Rectal smooth muscle tissue (tissue), 1 donor: Measurements from ENCODE around the gene ZSWIM2.

Experiments used
- H3K27ac ChIP-seq: one replicate; pipeline ENCODE4 v1.7.0; 2013; ENCODE audit warnings: low read depth, low read length, inconsistent platforms
- H3K27me3 ChIP-seq: one replicate; pipeline ENCODE4 v1.7.0; 2013; ENCODE audit warnings: low read length; ENCODE audit not compliant: control insufficient read depth, insufficient read depth
- H3K36me3 ChIP-seq: one replicate; pipeline ENCODE4 v1.7.0; 2013; ENCODE audit warnings: low read length; ENCODE audit not compliant: control insufficient read depth, insufficient read depth
- H3K4me1 ChIP-seq: one replicate; pipeline ENCODE4 v1.7.0; 2013; ENCODE audit warnings: low read length; ENCODE audit not compliant: control insufficient read depth, insufficient read depth
- H3K4me3 ChIP-seq: one replicate; pipeline ENCODE4 v1.7.0; 2013; ENCODE audit warnings: low read length
- H3K9ac ChIP-seq: one replicate; pipeline ENCODE4 v1.7.0; 2013; ENCODE audit warnings: low read length

Gene ZSWIM2

GRCh38 chr2:186881660-186882059, 32.7 kb upstream of the ZSWIM2 start:
- no peaks in the 10 kb centered on the region for H3K4me1 ChIP-seq
- no peaks in the 10 kb centered on the region for H3K27me3 ChIP-seq
- no peak overlapping the region for H3K27ac ChIP-seq
- no peaks in the 10 kb centered on the region for H3K36me3 ChIP-seq
- H3K4me3 ChIP-seq = no peak overlapping the region
- H3K9ac ChIP-seq = no peak overlapping the region

GRCh38 chr2:186879312-186879711, 30.3 kb upstream of the ZSWIM2 start:
- Histone ChIP-seq H3K27ac (no peak overlapping the region), H3K4me3 (no peak overlapping the region), H3K36me3 (no peaks in the 10 kb centered on the region), H3K9ac (no peak overlapping the region), H3K4me1 (no peaks in the 10 kb centered on the region), H3K27me3 (no peaks in the 10 kb centered on the region)

GRCh38 chr2:186874713-186875112, 25.7 kb upstream of the ZSWIM2 start:
- Histone ChIP-seq H3K4me1 (no peaks in the 10 kb centered on the region), H3K27me3 (no peaks in the 10 kb centered on the region), H3K4me3 (no peak overlapping the region), H3K27ac (no peak overlapping the region), H3K36me3 (no peaks in the 10 kb centered on the region), H3K9ac (no peak overlapping the region)

GRCh38 chr2:186871881-186872280, 22.9 kb upstream of the ZSWIM2 start:
- Histone ChIP-seq H3K36me3 (no peaks in the 10 kb centered on the region), H3K4me1 (no peaks in the 10 kb centered on the region), H3K27me3 (no peaks in the 10 kb centered on the region), H3K9ac (no peak overlapping the region), H3K4me3 (no peak overlapping the region), H3K27ac (no peak overlapping the region)

DNA sequence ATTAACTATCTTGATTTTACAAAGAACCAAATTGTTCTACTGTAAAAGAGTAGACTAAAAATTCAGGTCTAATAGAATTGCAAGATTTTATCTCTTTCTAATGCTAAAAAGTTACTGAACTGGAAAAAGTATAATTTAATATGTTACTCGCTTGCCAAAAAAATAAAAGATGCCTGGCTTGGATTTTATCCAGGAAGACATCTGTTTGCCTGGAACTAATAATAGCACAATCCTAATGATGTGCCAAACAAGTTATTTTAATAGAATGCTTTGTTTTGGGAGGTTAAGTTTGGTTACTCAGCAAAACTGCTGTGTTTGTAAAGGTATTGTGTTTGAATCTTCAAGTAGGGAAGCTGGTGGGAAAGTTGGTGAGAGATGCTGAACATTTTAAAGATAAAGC, 19.4 kb upstream of the ZSWIM2 start:
- Histone ChIP-seq H3K4me1 (no peaks in the 10 kb centered on the region), H3K27ac (no peak overlapping the region), H3K9ac (no peak overlapping the region), H3K27me3 (no peaks in the 10 kb centered on the region), H3K4me3 (no peak overlapping the region), H3K36me3 (no peaks in the 10 kb centered on the region)

DNA sequence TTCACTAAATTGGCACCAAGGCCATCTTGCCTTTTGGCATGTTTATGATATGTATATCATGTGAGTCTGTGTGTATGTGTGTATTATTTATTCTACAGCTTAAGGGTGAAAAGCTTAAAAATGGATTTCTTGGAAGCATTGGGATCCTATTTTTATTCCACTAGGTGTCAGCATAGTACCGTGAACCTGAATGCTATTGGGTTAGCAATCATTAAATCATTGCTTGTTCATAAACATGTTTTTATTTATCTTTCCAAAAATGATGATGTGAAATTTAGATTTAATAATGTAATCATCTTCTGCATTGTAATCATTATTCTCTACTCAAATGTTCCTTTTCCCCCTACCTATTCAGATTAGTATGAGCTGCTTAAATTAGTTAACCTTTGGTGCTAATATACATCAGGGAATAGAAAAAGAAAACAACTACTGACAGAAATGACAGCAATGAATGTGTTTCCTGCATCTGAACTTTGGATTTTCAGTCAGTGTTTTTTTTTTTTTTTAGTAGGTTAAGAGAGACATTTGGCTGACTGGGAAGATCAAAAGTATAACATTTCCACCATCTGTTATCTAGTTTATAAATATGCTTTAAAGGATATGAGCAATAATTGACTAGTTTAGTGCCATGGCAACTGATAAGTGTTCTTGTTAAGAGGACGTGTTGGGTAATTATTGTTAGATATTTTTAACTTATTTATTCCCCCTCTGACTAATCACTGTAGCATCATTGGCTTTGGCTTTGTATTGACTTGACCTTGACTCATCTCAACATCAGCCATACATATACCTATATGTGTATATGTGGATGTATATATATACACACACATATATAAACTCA, 14.1 kb upstream of the ZSWIM2 start:
- H3K27ac ChIP-seq = no peak overlapping the region
- H3K9ac ChIP-seq = no peak overlapping the region
- no peaks in the 10 kb centered on the region for H3K36me3 ChIP-seq
- no peaks in the 10 kb centered on the region for H3K4me1 ChIP-seq
- no peaks in the 10 kb centered on the region for H3K27me3 ChIP-seq
- no peak overlapping the region for H3K4me3 ChIP-seq

DNA sequence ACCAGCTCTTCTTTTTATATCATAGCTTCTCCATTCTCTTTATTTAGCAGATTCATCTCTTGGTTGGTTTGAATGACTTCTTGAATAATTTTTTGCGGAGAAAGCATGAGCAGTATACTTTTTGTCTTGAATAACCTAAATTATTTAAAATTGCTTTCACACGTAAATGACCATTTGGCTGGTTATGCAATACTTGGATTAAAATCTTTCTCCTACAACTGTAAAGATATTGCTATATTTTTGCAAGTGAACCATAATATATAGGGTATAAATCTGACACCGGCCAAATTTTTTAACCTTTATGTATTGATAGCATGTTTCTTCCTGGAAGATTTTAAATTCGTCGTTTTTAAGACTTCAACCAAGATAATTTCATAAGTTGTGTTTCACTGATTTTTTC, 6.2 kb upstream of the ZSWIM2 start:
- Histone ChIP-seq H3K27ac (no peak overlapping the region), H3K4me3 (no peak overlapping the region), H3K36me3 (no peaks in the 10 kb centered on the region), H3K4me1 (no peaks in the 10 kb centered on the region), H3K9ac (no peak overlapping the region), H3K27me3 (no peaks in the 10 kb centered on the region)

- Histone ChIP-seq H3K27ac (no peak overlapping the region), H3K9ac (no peak overlapping the region), H3K4me3 (no peak overlapping the region), H3K4me1 (no peaks in the 10 kb centered on the region), H3K27me3 (no peaks in the 10 kb centered on the region), H3K36me3 (no peaks in the 10 kb centered on the region)
These were observed 5.0 kb upstream of the ZSWIM2 start for GRCh38 chr2:186853951-186854350.

- no peaks in the 10 kb centered on the region for H3K36me3 ChIP-seq
- no peak overlapping the region for H3K27ac ChIP-seq
- H3K9ac ChIP-seq = no peak overlapping the region
- no peaks in the 10 kb centered on the region for H3K4me1 ChIP-seq
- H3K4me3 ChIP-seq = no peak overlapping the region
- H3K27me3 ChIP-seq = no peaks in the 10 kb centered on the region
These were observed 3.5 kb upstream of the ZSWIM2 start for GRCh38 chr2:186852508-186852907.

GRCh38 chr2:186842373-186842772, 6.6 kb downstream of the ZSWIM2 start:
- no peaks in the 10 kb centered on the region for H3K27me3 ChIP-seq
- no peak overlapping the region for H3K27ac ChIP-seq
- H3K9ac ChIP-seq = no peak overlapping the region
- H3K36me3 ChIP-seq = no peaks in the 10 kb centered on the region
- no peak overlapping the region for H3K4me3 ChIP-seq
- no peaks in the 10 kb centered on the region for H3K4me1 ChIP-seq

GRCh38 chr2:186841940-186842339, 7.0 kb downstream of the ZSWIM2 start:
- no peaks in the 10 kb centered on the region for H3K36me3 ChIP-seq
- H3K27ac ChIP-seq = no peak overlapping the region
- H3K27me3 ChIP-seq = no peaks in the 10 kb centered on the region

DNA sequence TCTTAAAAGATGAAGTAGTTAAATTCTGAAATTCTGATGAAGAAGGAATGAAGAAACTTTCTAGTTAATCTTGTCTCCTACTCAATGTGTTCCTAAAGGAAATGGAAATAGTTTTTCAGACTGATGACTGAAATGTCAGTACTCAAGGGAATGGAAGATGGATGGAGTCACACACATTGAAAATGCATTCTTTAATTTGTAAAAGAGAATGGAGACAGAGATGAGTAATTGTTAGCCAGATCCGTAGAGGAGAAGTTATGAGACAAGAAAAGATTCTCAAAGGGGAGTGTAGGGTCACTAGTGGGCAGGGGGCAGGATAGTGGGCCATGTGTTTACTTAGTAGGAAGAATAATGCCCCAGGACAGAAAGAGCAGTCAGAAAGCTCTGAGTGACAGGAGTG, 13.3 kb downstream of the ZSWIM2 start:
- H3K4me1 ChIP-seq = no peaks in the 10 kb centered on the region
- H3K27me3 ChIP-seq = no peaks in the 10 kb centered on the region
- H3K27ac ChIP-seq = no peak overlapping the region
- H3K36me3 ChIP-seq = no peaks in the 10 kb centered on the region
- no peak overlapping the region for H3K4me3 ChIP-seq
- no peak overlapping the region for H3K9ac ChIP-seq

More at GRCh38 chr2:186841940-186842339, 7.0 kb downstream of the ZSWIM2 start:
- Histone ChIP-seq H3K9ac (no peak overlapping the region), H3K4me3 (no peak overlapping the region), H3K4me1 (no peaks in the 10 kb centered on the region)

GRCh38 chr2:186827862-186828492, 21.0 kb downstream of the ZSWIM2 start:
- Histone ChIP-seq H3K4me1 (no peaks in the 10 kb centered on the region), H3K36me3 (no peaks in the 10 kb centered on the region), H3K4me3 (no peak overlapping the region), H3K27me3 (no peaks in the 10 kb centered on the region), H3K9ac (no peak overlapping the region), H3K27ac (no peak overlapping the region)
